GM10847 (cell line): ENCODE measurements around the gene CUBN.

ENCODE experiments used
- POLR2A ChIP-seq: IDR thresholded peaks from 2 replicates; pipeline ENCODE4 v1.6.1; 2011; ENCODE audit not compliant: insufficient read length; ENCODE audit errors: extremely low read depth

Gene CUBN

GRCh38 chr10:17129741-17130140 is at the start of gene CUBN:
CUBN (minus strand) TSS chr10:17129811; CDS start chr10:17129765, 46 bp downstream.
- no peak for TF ChIP-seq POLR2A

- no peak for TF ChIP-seq POLR2A
These were observed 49.4 kb upstream of the CUBN start for GRCh38 chr10:17179002-17179401.

GRCh38 chr10:17178006-17178405 is 48.4 kb upstream of the CUBN start:
- no peak for TF ChIP-seq POLR2A

GRCh38 chr10:17177014-17177413 is 47.4 kb upstream of the CUBN start:
- no peak for TF ChIP-seq POLR2A

- no peak for TF ChIP-seq POLR2A
These were observed 46.5 kb upstream of the CUBN start for GRCh38 chr10:17176091-17176490.

- no peak for TF ChIP-seq POLR2A
These were observed 45.9 kb upstream of the CUBN start for GRCh38 chr10:17175551-17175950.

GRCh38 chr10:17174626-17175025 is 45.0 kb upstream of the CUBN start:
- TF ChIP-seq POLR2A: no peak

- no peak for TF ChIP-seq POLR2A
These were observed 41.6 kb upstream of the CUBN start for GRCh38 chr10:17171141-17171641.

- TF ChIP-seq POLR2A: no peak
These were observed 40.2 kb upstream of the CUBN start for GRCh38 chr10:17169803-17170202.

GRCh38 chr10:17166699-17167098 is 37.1 kb upstream of the CUBN start:
- no peak for TF ChIP-seq POLR2A

GRCh38 chr10:17162828-17163227 is 33.2 kb upstream of the CUBN start:
- no peak for TF ChIP-seq POLR2A

- no peak for TF ChIP-seq POLR2A
These were observed 32.2 kb upstream of the CUBN start for GRCh38 chr10:17161775-17162174.

GRCh38 chr10:17157024-17157423 is 27.4 kb upstream of the CUBN start:
- TF ChIP-seq POLR2A: no peak

- TF ChIP-seq POLR2A: no peak
These were observed 26.2 kb upstream of the CUBN start for GRCh38 chr10:17155826-17156225.

GRCh38 chr10:17154116-17154515 is 24.5 kb upstream of the CUBN start:
- no peak for TF ChIP-seq POLR2A

GRCh38 chr10:17153321-17153720 is 23.7 kb upstream of the CUBN start:
- no peak for TF ChIP-seq POLR2A

GRCh38 chr10:17151716-17152115 is 22.1 kb upstream of the CUBN start:
- TF ChIP-seq POLR2A: no peak
